Upper lobe of left lung (tissue), 6 donors: ENCODE data around the gene CEP72. TPM values are rescaled to one million over a fixed set of nuclear protein-coding genes. Genes with fewer than 3 reads are reported as not detected.

Source experiments
- ATAC-seq, 2 donors: fragments of 200-7000 bp; cut with Tn5 transposase; one replicate each; pipeline ENCODE4 v1.9.1; 2022; ENCODE audit warnings: mild to moderate bottlenecking in 2 of 2, moderate library complexity in 2 of 2; ENCODE audit not compliant: low FRiP score in 2 of 2
- DNase-seq, 2 donors: peaks; one replicate each; pipeline ENCODE4 v3.0.0-alpha.2; 2019 to 2020
- H3K27ac ChIP-seq, 4 donors: fragments of 200-600 bp; sonication (generic); one replicate each; pipeline ENCODE4 v1.5.1; 2016 to 2019
- H3K27me3 ChIP-seq, 4 donors: fragments of 200-600 bp; sonication (generic); one replicate each; pipeline ENCODE4 v1.5.1; 2017 to 2019
- H3K36me3 ChIP-seq, 4 donors: fragments of 200-600 bp; sonication (generic); one replicate each; pipeline ENCODE4 v1.5.1; 2016 to 2019
- H3K4me1 ChIP-seq, 4 donors: fragments of 200-600 bp; sonication (generic); one replicate each; pipeline ENCODE4 v1.5.1; 2018 to 2019
- H3K4me3 ChIP-seq, 4 donors: fragments of 200-600 bp; sonication (generic); one replicate each; pipeline ENCODE4 v1.5.1; 2017 to 2019; ENCODE audit warnings: mild to moderate bottlenecking in 2 of 4, moderate library complexity in 1 of 4
- H3K9me3 ChIP-seq, 4 donors: fragments of 200-600 bp; sonication (generic); one replicate each; pipeline ENCODE4 v1.5.1; 2018 to 2019
- EP300 ChIP-seq, 4 donors: sonication (generic); formaldehyde crosslinking; IDR thresholded peaks; one replicate each; pipeline ENCODE4 v1.5.1; 2017; ENCODE audit warnings: antibody characterized with exemption in 4 of 4, control low read depth in 2 of 4
- POLR2A ChIP-seq, 4 donors: fragments of 450-650 bp; IDR thresholded peaks; one replicate each; pipeline ENCODE4 v1.5.1; 2016 to 2017; ENCODE audit warnings: antibody characterized with exemption in 4 of 4, mild to moderate bottlenecking in 2 of 4
- POLR2AphosphoS5 ChIP-seq, 2 donors: sonication (generic); formaldehyde crosslinking; IDR thresholded peaks; one replicate each; pipeline ENCODE4 v1.5.1; 2017; ENCODE audit warnings: antibody characterized with exemption in 2 of 2
- WGBS, 2 donors: methylation state at CpG; one replicate each; pipeline ENCODE4 v1.1.5; 2017 to 2018; 5-methylcytosine and 5-hydroxymethylcytosine counted together
- total RNA-seq, 6 donors: library from RNA; depleted of rRNA in 4 of 6; stranded (reverse); fragments of >200 nt in 4 of 6; gene quantifications; one replicate each; pipeline versions ENCODE4 v1.1.0 to v1.2.1, GENCODE V29; 2016 to 2021
- TF ChIP-seq, protein P1 (sequence below), 6 experiments: fragments of 450-650 bp in 4 of 6; fragments of 200-600 bp in 2 of 6; sonication (generic) in 2 of 6; IDR thresholded peaks; one replicate each; pipeline ENCODE4 v1.5.1; 2016 to 2019; ENCODE audit warnings: antibody characterized with exemption in 6 of 6
- donor health status: DM: no; HTN: no; CAD: no; lungs with moderate emphysema.
- donor health status: DM: no; HTN: yes; CAD: no; lungs with severe emphysema.

CEP72 gene
- total RNA-seq, 6 donors from 2014 or later, result 6.8 to 21.0 (median 9.4) TPM

DNA sequence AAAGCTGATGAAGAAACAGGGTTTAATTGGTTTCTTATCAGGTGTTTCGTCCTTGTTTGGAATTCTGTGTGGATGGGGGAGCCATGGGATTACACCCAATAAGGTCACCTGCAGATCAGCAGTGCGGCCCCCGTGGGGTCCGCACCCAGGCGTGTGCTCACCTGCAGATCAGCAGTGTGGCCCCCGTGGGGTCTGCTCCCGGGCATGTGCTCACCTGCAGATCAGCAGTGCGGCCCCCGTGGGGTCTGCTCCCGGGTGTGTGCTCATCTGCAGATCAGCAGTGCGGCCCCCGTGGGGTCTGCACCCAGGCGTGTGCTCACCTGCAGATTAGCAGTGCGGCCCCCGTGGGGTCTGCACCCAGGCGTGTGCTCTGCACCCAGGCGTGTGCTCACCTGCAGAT, 41.7 kb upstream of the CEP72 start:
- Histone ChIP-seq H3K4me3 (no peak overlapping the region), H3K36me3 (no peaks in the 10 kb centered on the region), H3K4me1 (peaks cover 0 to 5% (median 0%) of the 10 kb centered on the region in 4 donors), H3K27me3 (peaks cover 0 to 10% (median 1%) of the 10 kb centered on the region in 4 donors), H3K27ac (no peak overlapping the region), H3K9me3 (peaks cover 0 to 1% (median 0%) of the 10 kb centered on the region in 4 donors)
- 85 to 90% methylated on average over 11 to 17 of the region's 17 CpGs for WGBS, 2 donors
- DNase-seq (no peak), ATAC-seq (no peak)
- no peak for TF ChIP-seq EP300 (IDR thresholded peaks at IDR 0.05)
- no peak for TF ChIP-seq POLR2A (IDR thresholded peaks at IDR 0.05)
- TF ChIP-seq, protein P1, sequence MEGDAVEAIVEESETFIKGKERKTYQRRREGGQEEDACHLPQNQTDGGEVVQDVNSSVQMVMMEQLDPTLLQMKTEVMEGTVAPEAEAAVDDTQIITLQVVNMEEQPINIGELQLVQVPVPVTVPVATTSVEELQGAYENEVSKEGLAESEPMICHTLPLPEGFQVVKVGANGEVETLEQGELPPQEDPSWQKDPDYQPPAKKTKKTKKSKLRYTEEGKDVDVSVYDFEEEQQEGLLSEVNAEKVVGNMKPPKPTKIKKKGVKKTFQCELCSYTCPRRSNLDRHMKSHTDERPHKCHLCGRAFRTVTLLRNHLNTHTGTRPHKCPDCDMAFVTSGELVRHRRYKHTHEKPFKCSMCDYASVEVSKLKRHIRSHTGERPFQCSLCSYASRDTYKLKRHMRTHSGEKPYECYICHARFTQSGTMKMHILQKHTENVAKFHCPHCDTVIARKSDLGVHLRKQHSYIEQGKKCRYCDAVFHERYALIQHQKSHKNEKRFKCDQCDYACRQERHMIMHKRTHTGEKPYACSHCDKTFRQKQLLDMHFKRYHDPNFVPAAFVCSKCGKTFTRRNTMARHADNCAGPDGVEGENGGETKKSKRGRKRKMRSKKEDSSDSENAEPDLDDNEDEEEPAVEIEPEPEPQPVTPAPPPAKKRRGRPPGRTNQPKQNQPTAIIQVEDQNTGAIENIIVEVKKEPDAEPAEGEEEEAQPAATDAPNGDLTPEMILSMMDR (IDR thresholded peaks at IDR 0.05), result no peak
- no peak for TF ChIP-seq POLR2AphosphoS5 (IDR thresholded peaks at IDR 0.05)

DNA sequence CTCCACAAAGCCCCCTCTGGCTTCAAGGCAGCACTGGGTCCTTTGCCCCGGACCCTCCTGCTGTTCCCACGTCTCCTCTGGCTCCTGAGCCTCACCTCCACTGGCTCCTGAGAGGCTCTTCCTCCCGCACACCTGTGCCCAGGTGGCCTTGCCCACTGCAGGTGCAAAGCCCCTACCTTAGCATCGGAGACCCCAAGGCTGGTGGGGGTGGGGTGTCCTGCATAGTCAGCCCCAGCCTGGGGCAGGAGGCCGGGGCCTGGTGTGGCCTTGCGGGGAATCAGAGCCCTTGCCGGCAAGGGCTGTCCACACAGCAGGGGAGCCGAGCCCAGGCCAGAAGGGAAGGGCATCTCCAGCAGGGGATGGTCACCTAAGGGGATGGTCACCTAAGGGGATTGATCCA, 41.3 kb upstream of the CEP72 start:
- WGBS, 2 donors, result 79 to 83% methylated on average over 6 to 8 of the region's 8 CpGs
- DNase-seq (peak in 1 of 2 donors; percentile 47), ATAC-seq (no peak)
- Histone ChIP-seq H3K4me3 (no peak overlapping the region), H3K9me3 (peaks cover 0 to 6% (median 1%) of the 10 kb centered on the region in 4 donors), H3K4me1 (peaks cover 0 to under 1% (median 0%) of the 10 kb centered on the region in 4 donors), H3K27me3 (peaks cover 0 to 10% (median under 1%) of the 10 kb centered on the region in 4 donors), H3K27ac (no peak overlapping the region), H3K36me3 (no peaks in the 10 kb centered on the region)
- TF ChIP-seq POLR2AphosphoS5 (IDR thresholded peaks at IDR 0.05) (no peak), POLR2A (IDR thresholded peaks at IDR 0.05) (no peak), EP300 (IDR thresholded peaks at IDR 0.05) (no peak)
- TF ChIP-seq, protein P1 (IDR thresholded peaks at IDR 0.05), result no peak

DNA sequence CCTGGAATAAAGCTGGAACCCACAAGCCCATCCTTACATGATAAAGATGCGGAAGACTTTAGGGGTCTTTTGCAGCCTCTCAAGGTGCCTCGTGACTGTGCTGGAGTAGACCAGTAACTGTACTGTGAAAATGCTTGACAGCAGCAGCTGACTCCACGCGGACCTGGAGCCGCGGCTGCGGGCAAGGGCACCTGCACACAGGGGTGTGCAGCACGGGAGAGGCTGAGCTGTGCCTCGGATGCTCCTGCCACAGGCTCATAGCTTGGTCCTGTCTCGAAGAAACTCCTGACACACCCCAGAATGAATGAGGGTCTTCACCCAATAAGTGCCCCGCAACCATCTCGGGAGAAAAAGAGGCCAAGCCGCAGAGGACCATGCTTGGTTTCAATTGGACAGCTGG, 40.3 kb upstream of the CEP72 start:
- no peak overlapping the region for H3K27ac ChIP-seq
- peaks cover 0 to 10% (median 0%) of the 10 kb centered on the region in 4 donors for H3K27me3 ChIP-seq

DNA sequence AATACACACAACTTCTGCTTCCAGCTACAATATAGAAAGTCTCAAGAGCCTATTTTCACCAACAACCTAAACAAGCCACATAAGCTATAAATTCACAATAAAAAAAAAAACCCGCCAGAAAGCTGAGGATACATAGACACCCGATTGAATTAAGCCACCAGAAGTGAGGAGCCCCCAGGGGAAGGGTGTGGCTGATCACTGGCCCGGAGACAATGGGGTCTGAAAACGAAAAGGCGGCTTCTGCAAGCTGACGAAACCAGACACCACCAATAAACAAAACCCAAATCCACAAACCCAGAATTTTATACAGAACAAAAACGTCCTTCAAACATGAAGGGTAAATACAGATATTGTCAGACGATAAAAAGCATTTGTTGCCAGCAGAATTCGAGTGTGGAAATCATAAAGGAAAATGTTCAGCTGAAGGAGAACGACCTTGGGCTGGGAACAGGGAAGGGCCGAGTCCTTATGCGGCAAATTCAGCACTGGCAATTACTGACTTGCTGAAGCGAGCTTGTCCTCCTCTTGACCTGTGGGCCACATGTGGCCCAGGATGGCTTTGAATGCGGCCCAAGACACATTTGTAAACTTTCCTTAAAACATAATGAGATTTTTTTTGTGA, 39.6 kb upstream of the CEP72 start:
- H3K4me1 ChIP-seq, result no peaks in the 10 kb centered on the region
- H3K9me3 ChIP-seq, result peaks cover 0 to 20% (median 5%) of the 10 kb centered on the region in 4 donors
- 52 to 56% methylated on average over 14 of the region's 14 CpGs for WGBS, 2 donors
- TF ChIP-seq, protein P1 (IDR thresholded peaks at IDR 0.05), result no peak
- TF ChIP-seq POLR2AphosphoS5 (IDR thresholded peaks at IDR 0.05) (no peak), EP300 (IDR thresholded peaks at IDR 0.05) (no peak), POLR2A (IDR thresholded peaks at IDR 0.05) (no peak)
- DNase-seq (no peak), ATAC-seq (no peak)
- H3K36me3 ChIP-seq, result no peaks in the 10 kb centered on the region
- H3K27ac ChIP-seq, result no peak overlapping the region
- no peak overlapping the region for H3K4me3 ChIP-seq
- peaks cover 0 to 10% (median 0%) of the 10 kb centered on the region in 4 donors for H3K27me3 ChIP-seq

More for the DNA sequence above, 40.3 kb upstream of the CEP72 start:
- peaks cover 0 to 13% (median 2%) of the 10 kb centered on the region in 4 donors for H3K9me3 ChIP-seq
- no peak for DNase-seq
- no peak for TF ChIP-seq POLR2A (IDR thresholded peaks at IDR 0.05)
- no peak for TF ChIP-seq EP300 (IDR thresholded peaks at IDR 0.05)
- TF ChIP-seq, protein P1 (IDR thresholded peaks at IDR 0.05), result no peak
- TF ChIP-seq POLR2AphosphoS5 (IDR thresholded peaks at IDR 0.05), result no peak
- WGBS, 2 donors, result 88 to 93% methylated on average over 12 to 13 of the region's 13 CpGs
- ATAC-seq, result no peak
- H3K36me3 ChIP-seq, result no peaks in the 10 kb centered on the region
- no peaks in the 10 kb centered on the region for H3K4me1 ChIP-seq
- no peak overlapping the region for H3K4me3 ChIP-seq

DNA sequence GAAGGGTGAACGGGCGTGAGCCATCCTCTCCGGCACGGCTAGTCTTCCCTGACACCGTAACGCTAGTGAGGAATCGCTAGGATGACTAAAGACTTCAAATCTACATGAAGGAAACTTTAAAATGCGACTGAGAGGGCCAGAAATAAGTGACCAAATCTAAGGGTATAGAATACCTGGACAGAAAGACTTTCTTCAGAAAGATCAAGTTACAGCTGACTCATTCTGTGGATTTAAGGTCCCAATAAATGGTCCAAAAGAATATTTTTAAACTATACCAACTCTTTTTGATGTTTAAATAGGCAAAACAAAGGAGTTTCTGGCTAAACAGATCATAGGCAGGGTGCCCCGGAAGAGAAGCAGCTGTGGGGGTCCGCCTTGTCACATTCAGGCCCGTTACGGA, 38.9 kb upstream of the CEP72 start:
- 87 to 91% methylated on average over 12 of the region's 12 CpGs for WGBS, 2 donors

More for the DNA sequence above, 38.9 kb upstream of the CEP72 start:
- ATAC-seq (no peak), DNase-seq (no peak)
- TF ChIP-seq POLR2AphosphoS5 (IDR thresholded peaks at IDR 0.05) (no peak), EP300 (IDR thresholded peaks at IDR 0.05) (no peak), POLR2A (IDR thresholded peaks at IDR 0.05) (no peak)
- TF ChIP-seq, protein P1 (IDR thresholded peaks at IDR 0.05), result no peak
- Histone ChIP-seq H3K4me3 (no peak overlapping the region), H3K27ac (no peak overlapping the region), H3K36me3 (no peaks in the 10 kb centered on the region), H3K9me3 (peaks cover 0 to 20% (median 6%) of the 10 kb centered on the region in 4 donors), H3K27me3 (peaks cover 0 to 5% (median 0%) of the 10 kb centered on the region in 4 donors), H3K4me1 (no peaks in the 10 kb centered on the region)
